ENCODE data around the gene GNAZ.

GNAZ gene

DNA sequence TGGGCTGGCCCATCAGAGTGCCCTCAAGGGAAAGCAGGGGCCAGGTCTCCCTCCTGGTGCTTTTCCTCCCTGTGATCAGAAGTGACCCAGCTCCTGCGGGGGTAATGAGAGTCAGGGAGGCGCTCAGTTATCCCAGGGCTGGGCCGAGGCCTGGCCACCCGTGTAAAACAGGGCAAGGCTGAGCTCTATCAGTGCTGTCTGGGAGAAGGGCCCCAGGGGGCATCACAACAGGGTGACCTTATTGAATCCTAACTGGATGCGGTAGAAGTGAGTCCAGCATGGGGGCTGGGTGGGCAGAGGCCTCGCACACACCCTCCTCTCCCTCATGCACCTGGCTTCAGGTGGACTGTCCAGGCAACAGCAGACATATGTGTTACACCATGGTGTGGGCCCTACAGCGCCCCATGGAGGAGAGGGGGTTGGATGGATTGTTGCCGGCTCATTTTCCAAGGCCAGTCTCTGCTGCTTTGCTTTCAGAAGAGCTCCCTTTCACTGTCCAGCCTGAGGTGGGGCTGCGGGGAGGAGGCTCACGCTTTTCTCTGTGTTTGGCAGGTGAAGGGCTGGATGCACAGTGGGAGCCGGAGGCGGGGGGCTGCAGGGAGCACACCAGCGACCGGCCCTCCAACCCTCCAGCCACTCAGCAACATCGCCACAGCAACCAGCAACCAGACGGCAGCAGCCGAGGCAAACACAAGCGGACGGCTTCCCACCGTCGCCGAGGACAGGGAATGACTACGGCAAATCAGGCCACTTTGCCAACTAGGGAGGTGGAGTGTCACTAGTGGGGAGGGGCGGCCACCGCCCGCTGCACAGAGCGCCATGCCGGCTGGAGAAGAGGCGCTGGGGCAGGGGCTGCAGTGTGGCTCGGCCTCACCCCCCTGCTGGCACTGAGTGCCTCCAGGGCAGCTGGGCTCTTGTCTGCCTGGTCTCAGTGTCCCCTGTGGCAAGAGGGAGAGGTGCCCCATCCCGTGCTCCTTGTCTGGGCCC is 24.7 kb downstream of the GNAZ start:
- no peak for DNase-seq

GRCh38 chr22:23095733-23096342 is 25.5 kb downstream of the GNAZ start:
- DNase-seq, result no peak

- DNase-seq, result no peak
These were observed 27.3 kb downstream of the GNAZ start for GRCh38 chr22:23097412-23098229.

- DNase-seq, result no peak
These were observed 27.9 kb downstream of the GNAZ start for GRCh38 chr22:23098230-23098705.

DNA sequence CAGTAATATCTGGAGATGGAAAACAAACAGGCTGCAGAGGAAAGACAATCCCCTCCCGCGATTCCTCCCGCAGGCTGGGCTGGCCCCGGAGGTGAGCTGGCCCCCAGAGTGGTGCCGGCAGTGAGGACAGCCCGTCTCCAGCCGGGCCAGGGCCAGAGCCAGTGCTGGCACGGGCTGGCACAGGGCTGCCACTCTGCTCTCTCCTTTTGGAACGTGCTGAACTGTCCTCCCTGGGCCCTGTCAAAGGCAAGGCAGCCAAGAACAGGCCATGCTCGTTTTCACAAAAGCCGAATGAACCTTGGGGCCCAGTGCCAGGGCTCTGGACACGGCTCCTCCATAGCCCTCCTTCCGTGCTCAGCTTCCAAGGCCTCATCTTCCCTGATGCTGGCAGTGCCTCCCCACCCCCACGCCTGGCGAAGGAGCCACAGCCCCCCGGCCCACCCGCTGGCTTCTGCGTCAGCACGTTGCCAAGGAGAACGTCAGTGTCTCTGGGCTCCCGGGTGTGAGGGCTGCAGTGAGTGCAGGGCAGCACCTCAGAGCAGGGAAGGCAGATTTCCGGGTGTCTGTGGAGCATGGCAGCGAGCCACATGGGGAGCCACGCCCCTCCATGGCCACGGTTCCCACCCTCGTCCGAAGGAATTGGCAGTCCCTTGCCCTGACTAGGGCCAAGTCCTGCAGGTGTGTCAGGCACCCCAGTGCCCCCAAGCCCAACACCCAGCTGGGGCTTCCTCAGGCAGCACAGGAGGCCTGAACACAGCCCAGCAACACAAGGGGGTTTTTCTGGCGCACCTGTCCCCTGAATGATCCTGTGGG is 28.6 kb downstream of the GNAZ start:
- DNase-seq, result no peak

GRCh38 chr22:23099531-23099804 is 29.1 kb downstream of the GNAZ start:
- no peak for DNase-seq

DNA sequence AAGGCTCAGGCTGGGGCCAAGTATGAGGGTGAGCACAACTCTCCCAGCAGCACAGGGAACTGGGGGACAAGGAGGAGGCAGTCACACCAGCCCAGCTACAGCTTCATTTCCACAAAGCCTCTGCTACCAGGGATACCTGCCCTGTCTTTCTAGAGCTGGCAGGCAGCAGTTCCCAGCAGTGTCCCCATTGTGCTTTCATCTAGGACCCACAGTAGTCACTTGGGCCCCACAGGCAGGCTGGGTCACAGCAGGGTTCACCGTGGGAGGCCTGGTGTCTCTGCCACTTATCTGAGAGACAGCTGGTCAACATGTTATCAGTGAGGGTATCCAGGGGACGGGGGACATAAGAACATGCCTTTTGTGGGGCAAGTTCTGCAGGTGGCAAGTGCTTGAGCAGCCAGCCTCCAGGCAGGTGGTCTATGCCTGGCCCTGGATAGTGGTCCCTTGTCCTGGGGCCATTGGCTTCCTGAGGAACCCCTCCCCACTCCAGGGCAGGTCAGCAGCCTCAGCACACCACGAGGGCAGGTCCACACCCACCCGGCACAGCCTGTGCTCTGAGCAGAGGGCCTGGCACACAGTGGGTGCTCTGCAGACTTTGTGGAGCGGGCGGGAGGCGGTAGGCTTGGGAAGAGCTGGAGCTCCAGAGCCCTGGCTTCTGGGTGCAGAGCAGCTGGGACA is 29.9 kb downstream of the GNAZ start:
- no peak for DNase-seq

- no peak for DNase-seq
These were observed 31.2 kb downstream of the GNAZ start for GRCh38 chr22:23101524-23101923.

GRCh38 chr22:23102002-23102655 is 31.8 kb downstream of the GNAZ start:
- no peak for DNase-seq

DNA sequence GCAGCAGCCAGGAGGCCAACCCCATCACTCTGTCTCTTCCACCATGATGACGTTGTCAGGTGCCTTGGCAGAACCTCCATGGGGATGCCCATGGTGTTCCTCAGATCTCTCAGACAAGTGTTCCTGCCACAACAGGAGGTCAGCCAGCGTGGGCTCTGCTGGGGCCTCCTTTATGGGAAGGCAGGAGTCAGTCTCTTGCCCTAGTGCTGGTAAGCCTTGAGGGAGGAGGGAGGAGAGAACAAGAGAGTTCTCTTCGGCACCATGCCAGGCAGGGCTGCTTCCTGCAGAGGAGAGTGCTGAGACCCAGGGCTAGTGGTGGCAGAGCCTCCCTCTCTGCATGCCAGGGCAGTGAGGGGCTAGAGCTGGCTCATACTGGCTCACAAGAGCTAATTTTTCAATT is 32.5 kb downstream of the GNAZ start:
- no peak for DNase-seq

DNA sequence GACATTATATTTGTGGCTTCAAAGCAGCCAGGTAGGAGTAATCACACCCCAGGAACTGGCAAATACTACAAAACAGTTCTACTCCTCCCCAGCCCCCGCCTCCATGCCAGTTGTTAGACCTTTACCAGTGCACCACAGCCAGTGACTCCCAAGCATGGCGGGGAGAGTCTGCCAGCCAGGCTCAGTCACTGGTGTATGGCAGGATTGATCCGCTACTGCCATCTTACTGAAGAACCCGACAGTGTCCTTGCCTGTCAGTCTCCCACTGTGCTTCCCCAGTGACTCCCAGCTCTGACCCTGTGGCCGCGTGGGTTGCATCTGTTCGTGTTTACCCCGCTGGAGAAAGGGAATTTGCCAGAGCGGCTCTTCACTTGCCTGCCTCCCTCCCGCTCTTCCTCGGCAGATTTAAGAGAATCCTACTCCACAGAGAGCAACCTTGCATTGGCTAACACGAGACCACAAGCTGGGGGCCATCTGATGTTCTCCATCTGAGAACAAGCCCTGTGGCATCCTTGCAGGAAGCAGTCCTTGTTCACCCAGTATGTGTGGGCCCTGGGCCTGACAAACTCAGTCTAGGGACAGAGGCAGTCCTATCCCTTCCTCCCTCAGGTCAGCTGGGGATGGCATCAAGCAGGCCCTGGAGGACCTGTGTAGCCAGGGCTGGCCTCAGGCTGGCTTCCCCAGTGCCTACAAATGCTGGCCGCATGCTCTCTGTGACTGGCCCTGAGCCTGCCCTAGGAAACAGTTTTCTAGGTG is 33.1 kb downstream of the GNAZ start:
- DNase-seq, result no peak

DNA sequence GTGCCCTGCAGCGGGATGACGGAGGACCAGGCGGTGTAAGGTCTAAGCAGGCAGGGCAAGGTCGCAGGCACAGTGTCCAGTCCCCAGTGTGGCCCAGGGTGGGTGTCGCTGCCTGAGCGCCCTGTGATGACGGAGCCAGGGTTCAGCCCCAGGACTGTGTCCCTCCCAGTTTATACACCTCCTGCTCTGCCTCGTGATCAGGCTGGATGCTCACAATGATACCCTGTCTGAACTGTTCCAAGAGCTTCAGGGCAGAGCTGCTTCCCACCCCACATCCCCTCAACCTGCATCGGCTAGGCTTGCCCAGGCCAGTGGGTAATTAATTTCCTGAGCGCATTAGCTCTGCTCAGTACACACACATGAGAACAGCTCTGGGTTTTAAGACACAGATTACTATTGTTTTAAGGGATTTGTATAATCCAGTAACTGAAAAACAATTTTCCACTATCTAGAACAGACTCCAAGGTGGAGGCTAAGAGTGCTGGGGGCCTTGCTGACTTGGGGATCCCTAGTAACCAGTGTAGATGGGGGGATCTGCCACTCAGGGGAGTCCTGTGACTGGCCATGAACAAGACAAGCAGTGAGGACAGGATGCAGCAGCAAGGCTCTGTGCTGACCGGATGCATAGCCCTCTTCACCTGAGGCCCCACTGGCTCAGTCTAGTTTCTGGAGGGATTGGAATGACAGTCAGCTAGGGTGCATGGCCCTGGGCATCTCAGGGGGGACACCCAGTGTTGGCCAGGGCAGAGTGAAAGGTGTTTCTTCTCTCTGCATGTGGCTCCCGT is 34.1 kb downstream of the GNAZ start:
- DNase-seq, result no peak

DNA sequence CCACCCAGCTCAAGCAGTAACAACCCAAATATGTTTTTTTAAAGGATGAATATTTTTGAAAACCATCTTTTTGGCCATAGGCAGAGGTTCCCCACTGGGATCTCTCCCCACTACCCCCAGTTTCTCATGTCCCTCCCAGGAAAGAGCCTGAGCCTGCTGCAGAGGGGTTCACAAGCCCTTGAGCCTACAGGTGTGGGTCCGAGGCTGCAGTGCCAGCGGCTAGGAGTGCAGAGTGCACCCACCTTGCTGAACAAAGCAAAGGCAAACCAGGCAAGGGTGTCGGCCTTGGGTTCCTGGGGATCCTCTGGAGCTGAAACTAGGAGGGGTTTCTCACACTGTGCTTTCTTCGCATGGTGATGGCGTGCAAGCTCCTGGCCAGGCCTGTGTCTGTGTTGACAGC is 35.0 kb downstream of the GNAZ start:
- no peak for DNase-seq

DNA sequence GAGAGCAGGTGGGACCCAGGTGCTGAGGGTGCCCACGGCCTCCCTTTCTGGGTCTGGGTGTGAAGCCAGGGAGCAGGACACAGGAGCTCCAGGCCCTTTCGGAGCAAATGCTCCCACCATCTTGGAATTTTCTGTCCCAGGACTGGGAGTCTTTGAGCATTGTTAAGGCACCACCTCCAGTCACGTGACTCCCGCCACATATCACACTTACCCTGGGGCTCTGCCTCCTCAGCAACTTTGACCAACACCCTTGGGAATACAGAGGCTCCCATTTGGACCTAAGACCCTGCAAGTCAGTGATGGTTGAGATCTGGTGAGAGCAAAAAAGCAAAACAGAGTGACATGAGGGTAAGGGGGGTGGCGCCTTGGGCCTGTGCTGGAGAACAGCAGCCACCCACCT is 35.6 kb downstream of the GNAZ start:
- no peak for DNase-seq

DNA sequence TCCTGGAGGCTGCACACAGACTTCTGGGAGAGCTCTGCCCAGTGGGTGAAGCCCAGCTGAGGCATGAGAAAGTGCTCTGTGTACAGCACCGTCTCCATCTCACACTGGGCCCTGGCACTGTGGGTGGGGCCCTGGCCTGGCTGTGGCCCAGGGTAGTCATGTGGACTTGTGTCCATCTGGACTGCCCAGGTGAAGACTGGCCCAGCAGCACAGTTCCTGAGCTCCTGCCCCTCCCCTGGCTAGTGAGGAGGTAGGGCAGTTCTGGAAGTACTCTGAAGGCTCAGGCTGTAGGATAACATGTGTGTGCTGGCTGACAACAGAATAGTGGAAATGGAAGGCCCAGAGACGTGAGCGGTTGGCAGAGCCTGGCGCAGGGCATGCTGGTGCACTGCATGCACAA is 36.0 kb downstream of the GNAZ start:
- DNase-seq, result no peak

DNA sequence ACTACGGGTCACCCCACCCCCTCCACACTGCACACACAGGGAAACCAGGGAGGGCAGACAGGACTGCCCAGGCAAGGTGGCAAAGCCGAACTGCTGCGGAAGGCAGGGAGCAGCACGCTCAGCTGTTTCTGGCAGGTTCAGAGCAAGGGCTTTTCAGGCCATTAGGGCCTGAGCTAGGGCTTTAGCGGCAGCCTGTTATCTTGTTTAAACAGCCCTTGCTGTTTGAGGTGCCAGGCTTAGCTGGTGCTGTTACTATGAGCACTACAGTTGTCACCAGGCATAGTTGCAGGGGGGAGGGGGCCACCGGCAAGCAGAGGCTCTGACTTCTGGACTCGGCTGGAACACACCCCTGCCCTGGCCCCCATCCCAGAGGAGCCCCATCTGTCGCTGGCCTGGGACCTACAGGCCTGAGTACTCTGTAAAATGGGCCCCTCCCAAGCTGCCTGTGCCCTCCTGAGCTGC is 36.6 kb downstream of the GNAZ start:
- no peak for DNase-seq

- DNase-seq, result no peak
These were observed 37.3 kb downstream of the GNAZ start for GRCh38 chr22:23107487-23108248.

GRCh38 chr22:23108249-23109078 is 38.1 kb downstream of the GNAZ start:
- DNase-seq, result no peak
